Amygdala (tissue), 56 donors: ENCODE measurements around the gene PTBP1.

Source experiments
- DNase-seq, 56 donors: peaks; one replicate each; lab custom pipeline; 2025; lab: John Stamatoyannopoulos, UW

PTBP1 gene

GRCh38 chr19:796692-797527, at the start of gene PTBP1:
Gene PTBP1, plus strand, starts transcription at chr19:797452. Its CDS starts 46 bp downstream, at chr19:797498.
- peak; percentile 79 to 100 (median 100) for DNase-seq

- no peak for DNase-seq
Observed at GRCh38 chr19:748274-748598, 49.0 kb upstream of the PTBP1 start.

GRCh38 chr19:749811-750210, 47.4 kb upstream of the PTBP1 start:
- DNase-seq, result no peak

- peak in 1 of 56 donors; percentile 28 for DNase-seq
Observed at GRCh38 chr19:750640-751423, 46.4 kb upstream of the PTBP1 start, which contains the start of gene MISP. Gene MISP, plus strand, starts transcription at chr19:751112. Its CDS starts 5,835 bp downstream, at chr19:756947.

- DNase-seq, result no peak
Observed at GRCh38 chr19:751501-752341, 45.5 kb upstream of the PTBP1 start.

GRCh38 chr19:752652-753517, 44.4 kb upstream of the PTBP1 start:
- peak in 4 of 56 donors; percentile 8 to 30 (median 18) for DNase-seq

GRCh38 chr19:754530-754929, 42.7 kb upstream of the PTBP1 start:
- DNase-seq, result no peak

- no peak for DNase-seq
Observed at GRCh38 chr19:755063-755462, 42.2 kb upstream of the PTBP1 start.

GRCh38 chr19:756236-756635, 41.0 kb upstream of the PTBP1 start:
- peak in 2 of 56 donors; percentile 10 to 21 for DNase-seq

- no peak for DNase-seq
Observed at GRCh38 chr19:756821-757688, 40.2 kb upstream of the PTBP1 start.

GRCh38 chr19:757811-758668, 39.2 kb upstream of the PTBP1 start:
- no peak for DNase-seq

- DNase-seq, result no peak
Observed at GRCh38 chr19:763181-763580, 34.1 kb upstream of the PTBP1 start.

GRCh38 chr19:763869-764268, 33.4 kb upstream of the PTBP1 start:
- DNase-seq, result no peak

- no peak for DNase-seq
Observed at GRCh38 chr19:764301-764700, 33.0 kb upstream of the PTBP1 start.

GRCh38 chr19:765179-765738, 32.0 kb upstream of the PTBP1 start:
- no peak for DNase-seq

- no peak for DNase-seq
Observed at GRCh38 chr19:768424-768823, 28.8 kb upstream of the PTBP1 start.

- no peak for DNase-seq
Observed at GRCh38 chr19:769616-770015, 27.6 kb upstream of the PTBP1 start.
